Esophagus squamous epithelium (tissue), 4 donors: ENCODE measurements around the gene SPPL2B.
A peak's percentile ranks its signal among the peaks of the same experiment; 100 is the strongest.

Experiments used
- POLR2A ChIP-seq, 4 donors: fragments of 450-650 bp; IDR thresholded peaks; one replicate each; pipeline ENCODE4 v1.6.1; 2017; ENCODE audit warnings: antibody characterized with exemption in 4 of 4, mild to moderate bottlenecking in 4 of 4, moderate library complexity in 3 of 4
- TF ChIP-seq, protein P1 (sequence below), 6 experiments: fragments of 450-650 bp in 4 of 6; fragments of 200-600 bp in 2 of 6; sonication (generic) in 2 of 6; IDR thresholded peaks; one replicate each; pipeline ENCODE4 v1.5.1; 2016 to 2019; ENCODE audit warnings: antibody characterized with exemption in 6 of 6, mild to moderate bottlenecking in 4 of 6, moderate library complexity in 4 of 6

DNA sequence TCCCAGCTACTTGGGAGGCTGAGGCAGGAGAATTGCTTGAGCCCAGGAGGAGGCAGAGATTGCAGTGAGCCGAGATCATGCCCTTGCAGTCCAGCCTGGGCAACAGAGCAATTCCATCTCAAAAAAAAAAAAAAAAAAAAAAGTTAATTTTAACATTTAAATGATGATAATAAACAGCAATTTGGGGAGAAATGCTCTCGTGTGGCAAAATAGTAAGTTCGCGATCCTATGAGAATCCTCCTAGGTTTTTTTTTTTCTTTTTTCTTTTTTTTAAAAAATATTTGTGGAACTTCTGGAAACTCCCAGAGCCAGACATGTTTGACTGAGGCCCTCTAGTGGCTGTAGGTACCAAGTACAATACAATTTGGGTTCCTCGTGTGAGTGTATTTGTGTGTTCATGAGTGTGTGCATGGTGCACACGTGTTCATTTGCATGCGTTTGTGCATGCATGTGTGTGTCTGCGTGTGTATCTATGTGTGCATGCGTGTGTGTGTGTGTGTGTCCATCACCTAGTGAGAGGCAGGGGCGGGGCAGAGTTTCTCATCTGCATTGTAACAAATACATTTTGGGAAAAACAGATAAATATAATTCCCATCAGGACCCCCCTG is 62.7 kb downstream of the SPPL2B start:
- TF ChIP-seq POLR2A (IDR thresholded peaks at IDR 0.05) = no peak
- TF ChIP-seq, protein P1, sequence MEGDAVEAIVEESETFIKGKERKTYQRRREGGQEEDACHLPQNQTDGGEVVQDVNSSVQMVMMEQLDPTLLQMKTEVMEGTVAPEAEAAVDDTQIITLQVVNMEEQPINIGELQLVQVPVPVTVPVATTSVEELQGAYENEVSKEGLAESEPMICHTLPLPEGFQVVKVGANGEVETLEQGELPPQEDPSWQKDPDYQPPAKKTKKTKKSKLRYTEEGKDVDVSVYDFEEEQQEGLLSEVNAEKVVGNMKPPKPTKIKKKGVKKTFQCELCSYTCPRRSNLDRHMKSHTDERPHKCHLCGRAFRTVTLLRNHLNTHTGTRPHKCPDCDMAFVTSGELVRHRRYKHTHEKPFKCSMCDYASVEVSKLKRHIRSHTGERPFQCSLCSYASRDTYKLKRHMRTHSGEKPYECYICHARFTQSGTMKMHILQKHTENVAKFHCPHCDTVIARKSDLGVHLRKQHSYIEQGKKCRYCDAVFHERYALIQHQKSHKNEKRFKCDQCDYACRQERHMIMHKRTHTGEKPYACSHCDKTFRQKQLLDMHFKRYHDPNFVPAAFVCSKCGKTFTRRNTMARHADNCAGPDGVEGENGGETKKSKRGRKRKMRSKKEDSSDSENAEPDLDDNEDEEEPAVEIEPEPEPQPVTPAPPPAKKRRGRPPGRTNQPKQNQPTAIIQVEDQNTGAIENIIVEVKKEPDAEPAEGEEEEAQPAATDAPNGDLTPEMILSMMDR (IDR thresholded peaks at IDR 0.05) = peak; percentile 46 to 84 (median 74)
